H1 (cell line): Measurements from ENCODE around the gene HABP4. TPM values are rescaled to one million over a fixed set of nuclear protein-coding genes. Genes with fewer than 3 reads are reported as not detected.

Experiments
- CTCF ChIA-PET: fragments of 300-600 bp; sonication (Branson Sonifier 250); formaldehyde crosslinking; loops from one replicate; lab custom pipeline; 2021; ENCODE audit not compliant: partially characterized antibody; lab: Charles Lee
- POLR2A ChIA-PET: fragments of 300-600 bp; sonication (Branson Sonifier 250); formaldehyde crosslinking; loops from one replicate; lab custom pipeline; 2021; ENCODE audit warnings: inconsistent platforms; ENCODE audit not compliant: partially characterized antibody; lab: Charles Lee
- DNase-seq, 2 experiments: peaks; one replicate each; pipeline versions ENCODE4 v3.0.0 to v3.0.0-alpha.2; 2010 to 2022; ENCODE audit warnings: low spot score in 2 of 2, low read depth in 1 of 2, mixed read lengths in 1 of 2
- FAIRE-seq: peaks from 2 replicates; lab custom pipeline; 2011; peaks lifted over from hg19 to GRCh38; lab: Jason Lieb, UNC
- H2AFZ ChIP-seq: 2 replicates; pipeline ENCODE4 v1.8.1; 2012; ENCODE audit warnings: low read length, inconsistent platforms
- H2AK5ac ChIP-seq: 2 replicates; pipeline ENCODE4 v1.6.1; 2013; ENCODE audit warnings: low read depth, low read length
- H2BK120ac ChIP-seq: replicated peaks from 2 replicates; pipeline ENCODE3; 2013; ENCODE audit warnings: low read depth, low read length, inconsistent platforms
- H2BK12ac ChIP-seq: 2 replicates; pipeline ENCODE4 v1.6.1; 2013; ENCODE audit warnings: low read depth, low read length
- H2BK15ac ChIP-seq: 2 replicates; pipeline ENCODE4 v1.6.1; 2013; ENCODE audit warnings: low read length
- H2BK20ac ChIP-seq: 2 replicates; pipeline ENCODE4 v1.6.1; 2013; ENCODE audit warnings: low read length
- H2BK5ac ChIP-seq: 2 replicates; pipeline ENCODE4 v1.6.1; 2013; ENCODE audit warnings: low read depth, low read length
- H3K14ac ChIP-seq: 2 replicates; pipeline ENCODE4 v1.6.1; 2013; ENCODE audit warnings: inconsistent platforms; ENCODE audit not compliant: insufficient read length
- H3K18ac ChIP-seq: 2 replicates; pipeline ENCODE4 v1.6.1; 2013; ENCODE audit warnings: low read length; ENCODE audit errors: extremely low read depth
- H3K23ac ChIP-seq: 2 replicates; pipeline ENCODE4 v1.6.1; 2013; ENCODE audit warnings: inconsistent platforms; ENCODE audit not compliant: insufficient read length
- H3K23me2 ChIP-seq: 2 replicates; pipeline ENCODE4 v1.6.1; 2013; ENCODE audit warnings: low read depth, low read length
- H3K27ac ChIP-seq: 2 replicates; pipeline ENCODE4 v1.6.1; 2011; ENCODE audit warnings: low read depth, low read length, inconsistent platforms
- H3K27me3 ChIP-seq, 4 experiments: replicated peaks in 1 of 4; 1 replicate in 1 of 4; 2 replicates in 3 of 4; pipeline versions ENCODE4 v1.6.1 to v1.8.1; 2011 to 2013; ENCODE audit warnings: low read length in 3 of 4, mild to moderate bottlenecking in 3 of 4, inconsistent platforms in 2 of 4, mixed read lengths in 2 of 4, moderate library complexity in 1 of 4; ENCODE audit not compliant: control insufficient read depth in 3 of 4, insufficient read depth in 3 of 4; ENCODE audit errors: extremely low read depth in 1 of 4
- H3K36me3 ChIP-seq, 4 experiments: 2 replicates each; pipeline versions ENCODE4 v1.6.1 to v1.8.1; 2011 to 2013; ENCODE audit warnings: mild to moderate bottlenecking in 4 of 4, low read length in 3 of 4, moderate library complexity in 2 of 4, control low read depth in 1 of 4, inconsistent platforms in 1 of 4; ENCODE audit not compliant: insufficient read depth in 4 of 4, control insufficient read depth in 2 of 4
- H3K4ac ChIP-seq: replicated peaks from 2 replicates; pipeline ENCODE3; 2013; ENCODE audit warnings: low read length, low read depth, mixed read lengths, inconsistent platforms; ENCODE audit not compliant: insufficient read length
- H3K4me1 ChIP-seq, 4 experiments: replicated peaks in 1 of 4; 1 replicate in 1 of 4; 2 replicates in 3 of 4; pipeline versions ENCODE4 v1.6.1 to v1.8.1; 2011 to 2013; ENCODE audit warnings: low read length in 3 of 4, inconsistent platforms in 2 of 4, mixed read lengths in 1 of 4; ENCODE audit not compliant: insufficient read depth in 4 of 4, control insufficient read depth in 3 of 4
- H3K4me2 ChIP-seq, 2 experiments: 2 replicates each; pipeline versions ENCODE4 v1.6.1 to v1.8.1; 2011 to 2013; ENCODE audit warnings: low read depth in 2 of 2, low read length in 2 of 2, control low read depth in 1 of 2, inconsistent platforms in 1 of 2, mild to moderate bottlenecking in 1 of 2; ENCODE audit not compliant: insufficient read depth in 1 of 2
- H3K4me3 ChIP-seq, 4 experiments: fragments of 200-600, 300-600 bp in 1 of 4; sonication (generic), shearing (Covaris generic), sonication (Bioruptor Twin) in 1 of 4; 2 replicates each; pipeline versions ENCODE4 v1.5.1 to v1.8.1; 2011 to 2016; ENCODE audit warnings: low read length in 4 of 4, low read depth in 3 of 4, control low read depth in 2 of 4, inconsistent platforms in 2 of 4, mild to moderate bottlenecking in 2 of 4, mixed read lengths in 1 of 4, moderate library complexity in 1 of 4; ENCODE audit not compliant: insufficient read depth in 2 of 4; ENCODE audit errors: extremely low read depth in 1 of 4
- H3K56ac ChIP-seq: replicated peaks from 2 replicates; pipeline ENCODE3; 2013; ENCODE audit warnings: low read depth, mild to moderate bottlenecking, mixed read lengths, low read length, inconsistent platforms; ENCODE audit not compliant: insufficient read length
- H3K79me1 ChIP-seq: 2 replicates; pipeline ENCODE4 v1.6.1; 2013; ENCODE audit warnings: low read depth, low read length, control low read depth
- H3K79me2 ChIP-seq, 2 experiments: 2 replicates each; pipeline versions ENCODE4 v1.6.1 to v1.8.1; 2012 to 2013; ENCODE audit warnings: low read length in 2 of 2, mild to moderate bottlenecking in 2 of 2, inconsistent platforms in 1 of 2; ENCODE audit not compliant: insufficient read depth in 2 of 2, control insufficient read depth in 1 of 2
- H3K9ac ChIP-seq, 4 experiments: replicated peaks in 1 of 4; 1 replicate in 1 of 4; 2 replicates in 3 of 4; pipeline versions ENCODE4 v1.6.1 to v1.8.1; 2011 to 2013; ENCODE audit warnings: low read depth in 3 of 4, low read length in 3 of 4, control low read depth in 2 of 4, mild to moderate bottlenecking in 2 of 4, moderate library complexity in 2 of 4, inconsistent platforms in 1 of 4; ENCODE audit errors: extremely low read depth in 1 of 4
- H3K9me3 ChIP-seq, 2 experiments: 2 replicates each; pipeline versions ENCODE4 v1.6.1 to v1.8.1; 2012 to 2013; ENCODE audit warnings: mild to moderate bottlenecking in 2 of 2, moderate library complexity in 2 of 2, control low read depth in 1 of 2, inconsistent platforms in 1 of 2, low read depth in 1 of 2, low read length in 1 of 2, mixed read lengths in 1 of 2; ENCODE audit not compliant: insufficient read depth in 2 of 2
- H4K20me1 ChIP-seq, 2 experiments: replicated peaks in 1 of 2; 2 replicates each; pipeline versions ENCODE3 to v1.8.1; 2011 to 2013; ENCODE audit warnings: inconsistent platforms in 2 of 2, low read length in 2 of 2, mild to moderate bottlenecking in 1 of 2; ENCODE audit not compliant: insufficient read depth in 2 of 2, control insufficient read depth in 1 of 2
- H4K5ac ChIP-seq: 2 replicates; pipeline ENCODE4 v1.6.1; 2013; ENCODE audit warnings: low read length, low read depth, mixed read lengths, inconsistent platforms; ENCODE audit not compliant: insufficient read length
- H4K8ac ChIP-seq: 2 replicates; pipeline ENCODE4 v1.8.0; 2013; ENCODE audit warnings: mild to moderate bottlenecking, moderate library complexity, low read length, inconsistent platforms; ENCODE audit not compliant: insufficient read depth; ENCODE audit errors: extremely low read depth
- H4K91ac ChIP-seq: replicated peaks from 2 replicates; pipeline ENCODE3; 2013; ENCODE audit warnings: low read length, mixed read lengths, inconsistent platforms; ENCODE audit not compliant: insufficient read length
- MAFK ChIP-seq: IDR thresholded peaks from 2 replicates; pipeline ENCODE4 v1.6.1; 2012; ENCODE audit warnings: low read depth, mild to moderate bottlenecking, improper control_type of control experiment, low read length
- TCF12 ChIP-seq: IDR thresholded peaks from 2 replicates; pipeline ENCODE4 v1.6.1; 2011; ENCODE audit warnings: low read depth, mild to moderate bottlenecking, low read length
- WGBS, 2 experiments: shearing (Covaris generic) in 1 of 2; methylation state at CpG; one replicate each; pipeline versions ENCODE4 v1.1.6 to v1.1.7; 2013 to 2015; ENCODE audit warnings: low lambda C conversion rate in 2 of 2, mixed read lengths in 2 of 2, inconsistent platforms in 1 of 2, low coverage in 1 of 2, missing lambda C conversion rate in 1 of 2; ENCODE audit not compliant: insufficient replicate concordance in 2 of 2, insufficient coverage in 1 of 2, insufficient read length in 1 of 2; ENCODE audit errors: extremely low coverage in 1 of 2, missing lambda C conversion rate in 1 of 2; 5-methylcytosine and 5-hydroxymethylcytosine counted together
- polyA plus RNA-seq, 7 experiments: library from polyadenylated mRNA; depleted of rRNA in 3 of 7; stranded (reverse) in 5 of 7; unstranded in 2 of 7; fragments of >200 nt in 5 of 7; fragments of 200-250 nt in 2 of 7; gene quantifications; 1 replicate in 5 of 7; 2 replicates in 1 of 7; 4 replicates in 1 of 7; pipeline versions ENCODE4 v1.2.1 to v1.2.3, GENCODE V29; 2011 to 2013; ENCODE audit warnings: missing spikeins in 2 of 7, mixed read lengths in 2 of 7
- total RNA-seq: library from RNA; stranded (reverse); fragmentation: NEBNext Ultra II Directional; extraction: Animal tissue kit (Norgen Biotek cat#: 25700); gene quantifications from 2 replicates; pipeline ENCODE4 v1.2.1, GENCODE V29; 2021

HABP4 gene
- total and polyA plus RNA-seq, 2 of the 8 experiments (the other 6 are each of a cell fraction or from before 2014, with no cell fraction given): 3.3 to 11.2 TPM

- H2AK5ac ChIP-seq: no peak overlapping the region
Measured at GRCh38 chr9:96461336-96461735, 11.4 kb downstream of the HABP4 start.

More at GRCh38 chr9:96461336-96461735, 11.4 kb downstream of the HABP4 start:
- H3K23ac ChIP-seq: no peak overlapping the region
- H3K23me2 ChIP-seq: no peaks in the 10 kb centered on the region
- no peak overlapping the region for H3K27ac ChIP-seq
- H4K8ac ChIP-seq: no peak overlapping the region
- no peak overlapping the region for H2BK5ac ChIP-seq
- no peak overlapping the region for H3K56ac ChIP-seq
- H3K4me1 ChIP-seq: peaks cover 4 to 9% (median 8%) of the 10 kb centered on the region in 4 experiments; a peak in 5 of 7 replicates
- WGBS, 2 experiments: 91% methylated on average over 8 of the region's 8 CpGs; no CpG with 5 or more reads in 1 of the 2 experiments
- no peak overlapping the region for H4K91ac ChIP-seq
- H2BK12ac ChIP-seq: no peak overlapping the region; the same call in 1 of the 2 replicates
- no peak overlapping the region for H3K14ac ChIP-seq
- no peaks in the 10 kb centered on the region for H3K79me1 ChIP-seq
- H2BK15ac ChIP-seq: no peak overlapping the region
- no peaks in the 10 kb centered on the region for H3K27me3 ChIP-seq
- no peak overlapping the region for H3K9ac ChIP-seq
- FAIRE-seq (no peak), DNase-seq (no peak)
- ChIA-PET POLR2A (interaction anchor here (0.6 to 1.8 kb wide), 3 partner anchors 9 to 42 kb away, joined by 3 to 9 read pairs (median 3); no protein-coding TSS in a partner anchor), CTCF (interaction anchor here (1.6 kb wide), 1 partner anchor 10 kb away, joined by 7 read pairs; no protein-coding TSS in a partner anchor)
- no peak overlapping the region for H2BK120ac ChIP-seq
- no peaks in the 10 kb centered on the region for H3K79me2 ChIP-seq
- H3K4me3 ChIP-seq: no peak overlapping the region
- no peak overlapping the region for H3K4me2 ChIP-seq
- peaks cover 0 to 1% of the 10 kb centered on the region in 2 experiments for H4K20me1 ChIP-seq
- no peak overlapping the region for H2AFZ ChIP-seq
- no peak overlapping the region for H4K5ac ChIP-seq
- H3K4ac ChIP-seq: no peak overlapping the region
- H3K18ac ChIP-seq: no peak overlapping the region
- H3K9me3 ChIP-seq: no peaks in the 10 kb centered on the region
- TF ChIP-seq TCF12: no peak
- no peak for TF ChIP-seq MAFK
- H2BK20ac ChIP-seq: no peak overlapping the region
- peaks cover 0 to 14% (median 3%) of the 10 kb centered on the region in 4 experiments; a peak in 5 of 8 replicates for H3K36me3 ChIP-seq
